ENCODE results near the gene CNNM1.

The CNNM1 gene

GRCh38 chr10:99329304-99329553, at the start of gene CNNM1:
CNNM1 (plus strand) TSS chr10:99329356; CDS start chr10:99329388, 32 bp downstream.
- DNase-seq (ENCODE audit: low read depth), result no peak

DNA sequence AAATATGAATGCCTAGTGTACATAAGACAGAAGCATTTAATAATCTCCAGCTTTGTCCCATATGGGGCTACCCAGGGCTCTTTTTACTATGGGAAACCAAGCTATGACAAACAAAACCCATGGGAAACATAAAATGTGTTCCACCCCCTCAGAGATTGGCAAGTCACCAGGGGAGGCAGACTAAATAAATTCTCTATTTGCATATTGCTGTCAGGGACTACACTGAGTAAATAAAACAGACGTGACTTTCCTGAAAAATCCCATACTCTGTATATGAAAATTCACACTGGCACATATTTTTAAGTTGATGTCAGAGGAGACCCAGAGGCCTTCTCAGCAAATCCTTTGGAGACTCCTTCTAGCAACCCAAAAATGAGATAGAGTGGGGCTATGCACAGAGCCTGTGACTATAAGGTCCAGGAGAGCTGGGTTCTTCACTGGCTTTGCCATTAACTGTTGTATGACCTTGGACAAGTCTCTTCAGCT, 49.5 kb upstream of the CNNM1 start:
- no peak for DNase-seq (ENCODE audit: low read depth)

GRCh38 chr10:99280472-99280871, 48.7 kb upstream of the CNNM1 start:
- DNase-seq (ENCODE audit: low read depth), result no peak

DNA sequence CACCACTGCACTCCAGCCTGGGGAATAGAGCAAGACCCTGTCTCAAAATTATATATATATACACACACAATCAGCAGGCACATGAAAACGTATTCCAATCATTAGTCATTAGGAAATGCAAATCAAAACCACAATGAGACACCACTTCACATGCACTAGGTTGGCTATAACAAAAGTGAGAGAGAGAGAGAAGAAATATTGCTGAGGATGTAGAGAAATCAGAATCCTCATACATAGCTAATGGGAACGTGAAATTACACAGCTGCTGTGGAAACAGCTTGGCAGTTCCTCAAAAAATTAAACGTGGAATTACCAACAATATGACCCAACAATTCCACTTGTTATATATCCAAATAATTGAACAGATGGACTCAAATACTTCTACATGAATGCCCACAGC, 43.3 kb upstream of the CNNM1 start:
- no peak for DNase-seq (ENCODE audit: low read depth)

DNA sequence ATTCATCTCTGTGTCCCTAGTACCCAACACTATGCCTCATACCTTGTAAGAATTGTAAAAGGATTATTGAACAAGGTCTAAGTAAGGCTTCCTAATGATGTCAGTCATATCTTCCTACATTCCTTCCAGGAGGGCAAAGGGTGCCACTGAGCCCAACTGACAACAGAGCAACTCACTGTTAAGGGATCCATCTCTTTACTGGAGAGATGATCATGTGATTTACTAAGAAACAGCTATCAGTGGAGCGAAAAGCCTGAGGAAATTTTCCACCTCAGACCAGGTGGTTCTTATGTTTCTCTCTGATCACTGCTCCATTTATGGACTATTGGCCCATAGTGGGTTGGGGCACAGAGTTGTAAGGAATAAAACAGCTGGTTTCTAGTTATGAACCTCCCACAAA, 38.9 kb upstream of the CNNM1 start:
- DNase-seq (ENCODE audit: low read depth), result no peak

DNA sequence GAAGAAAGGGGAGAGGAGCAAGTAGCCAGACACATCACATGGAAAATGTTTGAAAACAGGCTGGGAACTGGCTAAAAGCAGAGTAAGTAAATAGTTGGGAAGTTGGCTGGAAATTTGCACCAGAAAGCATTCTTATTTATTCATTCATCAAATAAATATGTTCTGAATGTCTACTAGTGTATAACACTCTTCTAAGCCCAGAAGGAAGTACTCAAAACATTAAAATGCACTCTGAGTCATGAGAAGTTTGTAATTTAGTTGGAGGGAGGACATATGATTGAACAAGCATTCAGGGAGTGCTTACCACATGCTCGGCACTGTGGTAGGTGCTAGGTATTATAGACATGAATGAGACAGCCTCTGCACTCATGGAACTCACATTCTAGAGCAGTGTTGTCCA, 37.0 kb upstream of the CNNM1 start:
- no peak for DNase-seq (ENCODE audit: low read depth)

DNA sequence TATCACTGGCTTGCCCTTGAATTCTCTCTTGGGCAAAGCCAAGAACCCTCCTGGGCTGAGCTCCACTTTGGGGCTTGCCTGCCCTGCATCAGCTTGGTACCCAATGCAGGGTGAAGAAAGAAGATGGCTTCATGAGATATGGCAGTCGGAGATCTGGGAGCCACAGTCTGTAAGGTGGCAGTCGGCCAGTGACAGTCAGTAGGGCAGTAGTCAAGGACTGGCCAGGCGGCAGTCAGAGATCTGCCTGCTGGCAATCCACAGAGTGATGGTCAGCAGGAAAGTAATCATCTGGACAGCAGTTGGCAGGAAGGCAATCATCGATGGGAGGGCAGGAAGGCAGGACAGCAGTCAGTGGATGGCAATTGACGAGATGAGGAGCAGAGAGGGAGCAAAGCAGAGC, 32.6 kb upstream of the CNNM1 start:
- no peak for DNase-seq (ENCODE audit: low read depth)

DNA sequence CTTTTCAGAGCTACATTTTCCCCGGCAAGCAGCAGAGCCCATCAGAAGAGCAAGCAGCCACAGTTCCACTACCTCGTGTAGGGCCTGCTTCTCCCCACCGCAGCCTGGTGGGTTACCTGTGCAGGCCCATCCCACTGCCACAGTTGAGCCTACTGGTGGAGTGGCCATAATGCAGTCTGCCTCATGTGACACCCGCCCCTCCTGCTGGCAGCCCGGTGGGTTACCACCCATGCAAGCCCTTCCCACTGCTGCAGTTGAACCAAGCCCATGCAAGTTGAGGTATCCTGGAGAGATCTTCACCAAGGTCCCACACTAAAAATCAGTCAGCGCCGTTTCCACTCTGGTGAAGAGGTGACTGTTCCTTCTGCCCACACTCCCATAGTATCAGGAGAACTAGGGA, 32.1 kb upstream of the CNNM1 start:
- DNase-seq (ENCODE audit: low read depth), result no peak

DNA sequence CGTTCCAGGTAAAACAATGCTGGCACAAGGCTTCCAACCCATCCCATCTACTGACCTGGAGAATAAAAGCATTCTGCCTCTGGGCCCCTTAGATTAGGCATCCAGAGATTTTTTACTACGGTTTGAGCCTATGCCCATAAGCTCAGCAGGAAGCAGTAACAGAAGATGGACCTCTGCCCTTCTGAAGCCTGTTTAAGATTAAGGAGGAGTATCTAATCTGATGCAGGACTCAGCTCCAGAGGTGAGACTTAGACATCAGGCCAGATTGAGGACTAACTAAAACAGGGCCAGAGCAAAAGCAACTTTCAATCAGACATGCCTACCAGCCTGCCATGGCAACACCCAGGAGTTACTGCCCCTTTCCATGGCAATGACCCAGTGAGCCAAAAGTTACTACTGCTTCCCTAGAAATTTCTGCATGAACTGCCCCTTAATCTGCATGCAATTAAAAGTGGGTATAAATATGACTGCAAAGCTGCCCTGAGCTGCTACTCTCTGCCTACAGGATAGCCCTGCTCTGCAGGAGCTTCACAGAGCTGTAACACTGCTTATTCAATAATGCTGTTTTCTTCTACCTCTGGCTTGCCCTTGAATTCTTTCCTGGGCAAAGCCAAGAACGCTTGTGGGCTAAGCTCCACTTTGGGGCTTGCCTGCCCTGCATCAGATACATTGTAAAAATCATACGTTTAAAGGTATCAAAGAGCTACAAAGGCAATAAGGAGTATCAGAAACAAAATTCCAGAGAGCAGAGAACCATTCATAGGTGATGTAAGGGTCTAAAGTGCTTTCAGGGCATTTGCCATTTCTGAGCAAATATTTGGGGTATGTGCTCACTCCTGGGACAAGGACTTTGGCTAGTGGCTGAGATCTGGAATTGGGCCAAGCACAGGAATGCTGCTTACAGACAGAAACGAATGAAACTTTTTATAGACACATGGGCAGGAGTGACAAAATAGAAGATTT, 25.0 kb upstream of the CNNM1 start:
- no peak for DNase-seq (ENCODE audit: low read depth)

- no peak for DNase-seq (ENCODE audit: low read depth)
These were observed 24.3 kb upstream of the CNNM1 start for GRCh38 chr10:99304862-99305229.

DNA sequence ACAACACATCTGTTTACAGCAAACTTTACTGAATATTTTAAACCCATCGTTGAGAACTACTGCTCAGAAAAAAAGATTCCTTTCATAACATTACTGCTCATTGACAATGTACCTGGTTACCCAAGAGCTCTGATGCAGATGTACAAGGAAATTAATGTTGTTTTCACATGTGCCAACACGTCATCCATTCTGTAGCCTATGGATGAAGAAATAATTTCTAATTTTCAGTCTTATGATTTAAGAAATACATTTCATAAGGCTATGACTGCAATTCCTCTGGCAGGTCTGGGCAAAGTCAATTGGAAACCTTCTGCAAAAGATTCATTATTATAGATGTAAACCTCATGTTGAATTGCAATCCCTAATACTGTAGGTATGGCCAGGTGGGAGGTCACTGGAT, 16.7 kb upstream of the CNNM1 start:
- no peak for DNase-seq (ENCODE audit: low read depth)

GRCh38 chr10:99315853-99316252, 13.3 kb upstream of the CNNM1 start:
- no peak for DNase-seq (ENCODE audit: low read depth)

GRCh38 chr10:99316374-99316773, 12.8 kb upstream of the CNNM1 start:
- no peak for DNase-seq (ENCODE audit: low read depth)

DNA sequence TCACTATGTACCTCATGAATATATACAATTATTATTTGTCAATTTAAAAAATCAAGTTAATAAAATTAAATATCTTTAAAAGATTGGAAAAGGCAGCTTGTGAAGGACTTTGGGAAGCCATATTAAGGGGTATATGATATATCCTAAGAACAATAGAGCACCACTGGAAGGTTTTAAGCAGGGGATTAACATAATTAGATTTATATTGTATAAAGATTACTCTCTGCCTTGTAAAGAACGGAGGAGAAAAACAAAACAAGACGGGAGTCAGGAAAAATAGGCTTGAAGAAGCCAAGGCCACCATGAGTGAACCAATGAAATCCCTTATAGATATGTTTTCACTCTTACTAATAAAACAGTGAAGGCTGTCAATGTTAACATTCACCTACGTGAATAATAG, 11.1 kb upstream of the CNNM1 start:
- no peak for DNase-seq (ENCODE audit: low read depth)

GRCh38 chr10:99318475-99318874, 10.7 kb upstream of the CNNM1 start:
- DNase-seq (ENCODE audit: low read depth), result no peak

DNA sequence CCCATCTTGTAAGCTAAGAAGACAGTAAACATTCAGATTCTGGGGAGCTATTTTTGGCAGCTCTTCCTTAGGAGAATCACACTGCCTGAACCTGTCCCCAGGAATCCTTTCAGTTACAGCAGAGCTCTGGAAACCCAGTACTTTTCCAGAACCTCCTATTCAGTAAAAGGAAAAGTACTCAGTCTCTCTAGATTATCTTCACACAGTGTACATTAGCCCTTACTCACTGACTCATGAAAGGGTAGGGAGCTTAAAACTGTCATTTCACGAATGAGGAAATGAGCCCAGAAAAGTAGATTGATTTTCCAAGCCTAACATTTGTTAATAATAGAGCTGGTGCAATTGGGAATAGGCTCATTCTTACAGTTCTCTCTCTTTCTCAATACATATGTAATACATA, 3.9 kb upstream of the CNNM1 start:
- no peak for DNase-seq (ENCODE audit: low read depth)

GRCh38 chr10:99326871-99327270, 2.3 kb upstream of the CNNM1 start:
- DNase-seq (ENCODE audit: low read depth), result no peak

GRCh38 chr10:99328579-99329303, 415 bp upstream of the CNNM1 start:
- no peak for DNase-seq (ENCODE audit: low read depth)

DNA sequence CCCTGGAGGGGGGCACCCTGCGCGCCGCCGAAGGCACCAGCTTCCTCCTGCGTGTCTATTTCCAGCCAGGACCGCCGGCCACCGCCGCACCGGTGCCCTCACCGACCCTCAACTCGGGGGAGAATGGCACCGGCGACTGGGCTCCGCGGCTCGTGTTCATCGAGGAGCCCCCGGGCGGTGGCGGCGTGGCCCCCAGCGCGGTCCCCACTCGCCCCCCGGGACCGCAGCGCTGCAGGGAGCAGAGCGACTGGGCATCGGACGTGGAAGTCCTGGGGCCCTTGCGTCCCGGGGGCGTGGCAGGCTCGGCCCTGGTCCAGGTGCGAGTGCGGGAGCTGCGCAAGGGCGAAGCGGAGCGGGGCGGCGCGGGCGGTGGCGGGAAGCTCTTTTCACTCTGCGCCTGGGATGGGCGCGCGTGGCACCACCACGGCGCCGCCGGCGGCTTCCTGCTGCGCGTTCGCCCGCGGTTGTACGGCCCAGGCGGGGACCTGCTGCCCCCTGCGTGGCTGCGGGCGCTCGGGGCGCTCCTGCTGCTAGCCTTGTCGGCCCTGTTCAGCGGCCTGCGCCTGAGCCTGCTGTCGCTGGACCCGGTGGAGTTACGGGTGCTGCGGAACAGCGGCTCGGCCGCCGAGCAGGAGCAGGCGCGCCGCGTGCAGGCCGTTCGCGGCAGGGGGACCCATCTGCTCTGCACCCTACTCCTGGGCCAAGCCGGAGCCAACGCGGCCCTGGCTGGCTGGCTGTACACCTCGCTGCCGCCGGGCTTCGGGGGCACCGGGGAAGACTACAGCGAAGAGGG, 594 bp downstream of the CNNM1 start:
- DNase-seq (ENCODE audit: low read depth), result no peak

DNA sequence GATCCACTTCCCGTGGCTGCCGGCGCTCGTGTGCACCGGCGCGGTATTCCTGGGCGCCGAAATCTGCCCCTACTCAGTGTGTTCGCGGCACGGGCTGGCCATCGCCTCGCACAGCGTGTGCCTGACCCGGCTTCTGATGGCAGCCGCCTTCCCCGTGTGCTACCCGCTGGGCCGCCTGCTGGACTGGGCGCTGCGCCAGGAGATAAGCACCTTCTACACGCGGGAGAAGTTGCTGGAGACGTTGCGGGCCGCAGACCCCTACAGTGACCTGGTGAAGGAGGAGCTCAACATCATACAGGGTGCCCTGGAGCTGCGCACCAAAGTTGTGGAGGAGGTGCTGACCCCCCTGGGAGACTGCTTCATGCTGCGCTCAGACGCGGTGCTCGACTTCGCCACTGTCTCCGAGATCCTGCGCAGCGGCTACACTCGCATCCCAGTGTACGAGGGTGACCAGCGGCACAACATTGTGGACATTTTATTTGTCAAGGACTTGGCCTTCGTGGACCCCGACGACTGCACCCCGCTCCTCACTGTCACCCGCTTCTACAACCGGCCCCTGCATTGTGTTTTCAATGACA, 1.3 kb downstream of the CNNM1 start:
- DNase-seq (ENCODE audit: low read depth), result no peak

- DNase-seq (ENCODE audit: low read depth), result no peak
These were observed 2.1 kb downstream of the CNNM1 start for GRCh38 chr10:99331207-99331803.

DNA sequence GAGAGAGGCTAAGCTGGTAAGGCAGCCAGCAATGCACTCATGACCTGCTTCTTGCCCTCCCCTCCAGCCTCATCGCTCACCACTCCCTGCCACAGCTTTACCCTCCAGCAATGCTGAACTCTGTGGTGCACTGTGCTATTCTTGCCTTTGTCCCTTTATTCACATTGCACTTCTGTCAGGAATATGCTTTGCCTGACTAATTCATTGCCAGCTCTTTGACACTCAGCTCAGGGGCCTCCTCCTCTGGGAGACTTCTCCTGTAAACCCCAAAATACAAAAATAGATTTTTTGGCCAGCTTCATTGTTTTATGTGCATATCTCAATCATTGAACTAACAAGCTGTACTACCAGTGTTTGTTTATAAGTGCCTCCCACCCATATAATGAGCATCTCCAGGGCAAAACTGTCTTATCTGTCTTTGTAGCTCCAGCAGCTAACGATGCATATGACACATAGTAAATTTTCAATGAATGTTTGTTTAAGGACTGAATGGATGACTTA, 8.2 kb downstream of the CNNM1 start:
- DNase-seq (ENCODE audit: low read depth), result no peak
